BLaER1 (cell line): ENCODE data around the gene OR8H3.
"Not testable (repeated sequence)": the region's sequence is repeated elsewhere in the genome, so short reads cannot be mapped to it uniquely, and the experiment has no call there.

Experiments used
- H3K27ac ChIP-seq: shearing (Covaris generic); formaldehyde crosslinking; 2 replicates; pipeline ENCODE4 v1.8.1; 2022
- H3K27me3 ChIP-seq: shearing (Covaris generic); formaldehyde crosslinking; 2 replicates; pipeline ENCODE4 v1.8.1; 2022
- H3K36me3 ChIP-seq: shearing (Covaris generic); formaldehyde crosslinking; 2 replicates; pipeline ENCODE4 v1.8.1; 2022
- H3K4me1 ChIP-seq: shearing (Covaris generic); formaldehyde crosslinking; 2 replicates; pipeline ENCODE4 v1.8.1; 2022
- H3K4me2 ChIP-seq: shearing (Covaris generic); formaldehyde crosslinking; 2 replicates; pipeline ENCODE4 v1.8.1; 2022
- H3K4me3 ChIP-seq: shearing (Covaris generic); formaldehyde crosslinking; 2 replicates; pipeline ENCODE4 v1.8.1; 2022
- H3K9ac ChIP-seq: shearing (Covaris generic); formaldehyde crosslinking; 2 replicates; pipeline ENCODE4 v1.8.1; 2022
- H3K9me3 ChIP-seq: shearing (Covaris generic); formaldehyde crosslinking; 2 replicates; pipeline ENCODE4 v1.8.1; 2022
- H4K20me1 ChIP-seq: shearing (Covaris generic); formaldehyde crosslinking; 2 replicates; pipeline ENCODE4 v1.8.1; 2022
- Cebpa-rat ChIP-seq: shearing (Covaris generic); IDR thresholded peaks from 2 replicates; pipeline ENCODE4 v1.8.1; 2022

The OR8H3 gene, protein sequence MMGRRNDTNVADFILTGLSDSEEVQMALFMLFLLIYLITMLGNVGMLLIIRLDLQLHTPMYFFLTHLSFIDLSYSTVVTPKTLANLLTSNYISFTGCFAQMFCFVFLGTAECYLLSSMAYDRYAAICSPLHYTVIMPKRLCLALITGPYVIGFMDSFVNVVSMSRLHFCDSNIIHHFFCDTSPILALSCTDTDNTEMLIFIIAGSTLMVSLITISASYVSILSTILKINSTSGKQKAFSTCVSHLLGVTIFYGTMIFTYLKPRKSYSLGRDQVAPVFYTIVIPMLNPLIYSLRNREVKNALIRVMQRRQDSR

DNA sequence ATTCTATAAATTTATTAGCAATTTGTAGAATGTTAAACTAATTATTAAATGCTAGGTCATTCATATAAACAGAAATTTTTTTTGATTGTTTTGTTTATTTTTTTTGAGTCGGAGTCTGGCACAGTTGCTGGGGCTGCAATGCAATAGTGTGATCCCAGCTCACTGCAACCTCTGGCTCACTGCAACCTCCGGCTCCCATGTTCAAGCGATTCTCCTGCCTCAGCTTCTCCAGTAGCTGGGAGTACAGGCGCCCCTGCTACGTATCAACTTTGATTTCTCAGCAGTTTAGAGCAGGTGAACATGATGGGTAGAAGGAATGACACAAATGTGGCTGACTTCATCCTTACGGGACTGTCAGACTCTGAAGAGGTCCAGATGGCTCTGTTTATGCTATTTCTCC, at the start of gene OR8H3:
OR8H3 (plus strand) TSS at position 301 of the 400 bp plus-strand sequence; CDS start at position 301, 0 bp downstream.
- no peaks in the 10 kb centered on the region for H3K9me3 ChIP-seq
- H3K27ac ChIP-seq: no peak within 1 kb of the TSS
- no peak for TF ChIP-seq Cebpa-rat
- H3K36me3 ChIP-seq: no peaks in the 10 kb centered on the region
- no peaks in the 10 kb centered on the region for H4K20me1 ChIP-seq
- no peak within 1 kb of the TSS for H3K4me2 ChIP-seq
- H3K4me3 ChIP-seq: no peak within 1 kb of the TSS
- H3K27me3 ChIP-seq: no peaks in the 10 kb centered on the region
- no peaks in the 10 kb centered on the region for H3K4me1 ChIP-seq
- H3K9ac ChIP-seq: no peak within 1 kb of the TSS

DNA sequence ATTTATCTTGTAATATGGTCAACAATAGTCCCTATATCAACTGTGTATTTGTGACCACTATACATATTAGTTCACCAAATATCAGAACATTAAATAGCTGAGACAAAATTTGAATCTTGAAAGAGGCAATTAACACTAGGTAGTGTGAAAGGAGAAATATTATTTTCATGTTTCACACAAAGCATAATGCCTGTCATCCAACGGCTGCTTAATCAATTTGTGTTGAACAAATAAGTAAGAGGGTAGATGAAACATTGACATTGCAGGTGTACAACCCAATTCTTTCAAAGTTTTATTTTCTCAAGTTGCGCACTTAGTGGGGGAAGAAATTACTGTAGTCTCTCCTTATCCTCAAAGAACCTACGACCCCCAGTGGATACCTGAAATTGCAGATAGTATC, 32.5 kb upstream of the OR8H3 start:
- H3K27me3 ChIP-seq: no peaks in the 10 kb centered on the region
- no peaks in the 10 kb centered on the region for H3K4me1 ChIP-seq
- H3K4me3 ChIP-seq: no peak overlapping the region
- H3K36me3 ChIP-seq: no peaks in the 10 kb centered on the region
- H4K20me1 ChIP-seq: no peaks in the 10 kb centered on the region
- no peak overlapping the region for H3K4me2 ChIP-seq
- no peaks in the 10 kb centered on the region for H3K9me3 ChIP-seq
- H3K27ac ChIP-seq: no peak overlapping the region
- no peak overlapping the region for H3K9ac ChIP-seq
- no peak for TF ChIP-seq Cebpa-rat

DNA sequence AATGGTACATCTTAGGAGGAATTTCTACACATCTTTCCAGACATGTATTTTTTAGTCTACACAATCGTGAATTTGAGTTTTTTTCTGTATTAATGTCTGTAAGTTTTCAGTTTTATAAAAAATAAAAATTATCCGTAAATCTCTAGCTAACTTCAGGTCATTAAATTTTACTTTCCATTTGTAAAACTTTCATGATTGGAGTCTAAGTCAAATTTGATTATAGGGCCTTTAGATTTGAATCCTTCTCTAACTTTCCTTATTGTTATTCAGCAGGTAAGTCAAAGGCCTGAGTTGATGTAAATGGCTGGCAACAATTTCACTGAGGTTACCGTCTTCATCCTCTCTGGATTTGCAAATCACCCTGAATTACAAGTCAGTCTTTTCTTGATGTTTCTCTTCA, 29.2 kb upstream of the OR8H3 start, which contains the start of gene OR8I2:
OR8I2 (plus strand) TSS at position 301 of the 400 bp plus-strand sequence; CDS start at position 301, 0 bp downstream.
- Histone ChIP-seq H3K27ac (no peak within 1 kb of the TSS), H3K4me3 (no peak within 1 kb of the TSS), H3K4me1 (no peaks in the 10 kb centered on the region), H3K4me2 (no peak within 1 kb of the TSS), H3K36me3 (no peaks in the 10 kb centered on the region), H4K20me1 (no peaks in the 10 kb centered on the region), H3K9me3 (no peaks in the 10 kb centered on the region), H3K27me3 (no peaks in the 10 kb centered on the region), H3K9ac (no peak within 1 kb of the TSS)
- TF ChIP-seq Cebpa-rat: no peak

- no peak for TF ChIP-seq Cebpa-rat
- Histone ChIP-seq H3K27me3 (no peaks in the 10 kb centered on the region), H3K9ac (no peak within 1 kb of the TSS)
Observed at GRCh38 chr11:56103210-56103737, 18.9 kb upstream of the OR8H3 start, which contains the start of gene OR8H2. Gene OR8H2, plus strand, starts transcription at chr11:56103687. Its CDS starts 1,356 bp downstream, at chr11:56105043.

DNA sequence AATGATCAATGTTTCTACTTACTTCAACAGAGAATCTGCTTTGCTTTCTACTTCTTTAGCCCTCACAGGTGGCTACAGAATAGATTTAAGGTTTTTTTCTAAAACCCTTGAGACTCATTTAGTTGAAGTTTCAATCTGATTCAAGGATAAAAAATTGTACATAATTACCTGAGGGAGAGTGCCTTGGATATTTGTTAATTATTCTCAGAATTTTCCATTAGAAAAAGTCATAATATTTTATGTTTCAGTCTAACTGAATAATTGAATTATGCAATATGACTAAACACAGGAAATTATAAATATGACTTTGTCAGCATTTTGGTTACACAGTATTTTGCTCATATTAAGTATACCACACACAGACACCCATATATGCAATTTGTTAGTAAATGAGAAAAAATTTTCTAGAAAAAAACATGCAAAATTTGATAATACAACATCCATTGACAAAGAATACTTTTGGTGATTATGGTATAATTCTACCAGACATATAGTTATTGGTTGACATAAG, 18.0 kb downstream of the OR8H3 start, which contains the start of gene OR8J3:
OR8J3 (minus strand) TSS at position 51 of the 511 bp plus-strand sequence. CDS start 2,483 bp downstream, outside the sequence.
- Histone ChIP-seq H3K27me3 (no peaks in the 10 kb centered on the region), H3K9ac (no peak within 1 kb of the TSS), H3K9me3 (no peaks in the 10 kb centered on the region), H4K20me1 (no peaks in the 10 kb centered on the region), H3K4me1 (no peaks in the 10 kb centered on the region), H3K4me2 (no peak within 1 kb of the TSS), H3K36me3 (no peaks in the 10 kb centered on the region), H3K27ac (no peak within 1 kb of the TSS), H3K4me3 (no peak within 1 kb of the TSS)
- TF ChIP-seq Cebpa-rat: no peak

More at GRCh38 chr11:56103210-56103737, 18.9 kb upstream of the OR8H3 start, which contains the start of gene OR8H2:
- no peaks in the 10 kb centered on the region for H3K9me3 ChIP-seq
- no peak within 1 kb of the TSS for H3K27ac ChIP-seq
- H3K4me1 ChIP-seq: no peaks in the 10 kb centered on the region
- no peaks in the 10 kb centered on the region for H3K36me3 ChIP-seq
- no peak within 1 kb of the TSS for H3K4me3 ChIP-seq
- no peak within 1 kb of the TSS for H3K4me2 ChIP-seq
- no peaks in the 10 kb centered on the region for H4K20me1 ChIP-seq

GRCh38 chr11:56143681-56144080, 21.5 kb downstream of the OR8H3 start:
- not testable (repeated sequence) for H3K9ac ChIP-seq, H3K36me3 ChIP-seq, H3K27me3 ChIP-seq, H4K20me1 ChIP-seq, H3K9me3 ChIP-seq, H3K4me1 ChIP-seq, H3K4me2 ChIP-seq, H3K4me3 ChIP-seq, H3K27ac ChIP-seq

GRCh38 chr11:56151376-56151775, 29.2 kb downstream of the OR8H3 start:
- Histone ChIP-seq H3K27me3 (no peaks in the 10 kb centered on the region), H3K9me3 (peaks cover 8% of the 10 kb centered on the region; the same call in 1 of the 2 replicates), H3K4me2 (no peak overlapping the region), H4K20me1 (no peaks in the 10 kb centered on the region), H3K27ac (no peak overlapping the region), H3K4me3 (no peak overlapping the region), H3K36me3 (no peaks in the 10 kb centered on the region), H3K4me1 (no peaks in the 10 kb centered on the region), H3K9ac (no peak overlapping the region)
- no peak for TF ChIP-seq Cebpa-rat

- H4K20me1 ChIP-seq: no peaks in the 10 kb centered on the region
- no peak overlapping the region for H3K4me2 ChIP-seq
- no peaks in the 10 kb centered on the region for H3K4me1 ChIP-seq
- peaks cover 8% of the 10 kb centered on the region; the same call in 1 of the 2 replicates for H3K9me3 ChIP-seq
- H3K9ac ChIP-seq: no peak overlapping the region
- no peak for TF ChIP-seq Cebpa-rat
- no peaks in the 10 kb centered on the region for H3K36me3 ChIP-seq
- no peaks in the 10 kb centered on the region for H3K27me3 ChIP-seq
- H3K4me3 ChIP-seq: no peak overlapping the region
- H3K27ac ChIP-seq: no peak overlapping the region
Observed at GRCh38 chr11:56152333-56152732, 30.2 kb downstream of the OR8H3 start.

DNA sequence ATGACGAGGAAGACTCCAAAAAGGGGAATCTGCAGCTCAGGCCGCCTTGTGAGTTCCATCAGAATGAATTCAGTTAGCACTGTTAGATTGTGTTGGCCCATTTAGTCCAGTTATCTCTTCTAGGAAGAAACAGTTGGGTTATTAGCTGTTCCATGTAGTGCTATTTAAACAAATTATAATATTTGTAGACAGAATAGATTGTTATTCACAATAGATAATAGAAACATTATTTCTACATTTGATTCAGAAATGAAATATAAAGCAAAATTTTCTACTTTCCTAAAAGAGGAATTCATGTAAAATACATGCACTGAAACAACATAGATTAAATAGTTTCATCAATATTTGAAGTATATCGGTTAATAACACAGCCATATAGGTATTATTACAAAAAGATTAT, 38.0 kb downstream of the OR8H3 start, which contains the start of gene OR8K5:
OR8K5 (minus strand) TSS at position 101 of the 400 bp plus-strand sequence; CDS start at position 101, 0 bp downstream.
- Histone ChIP-seq H3K27me3 (no peaks in the 10 kb centered on the region), H3K4me3 (no peak within 1 kb of the TSS), H3K4me1 (no peaks in the 10 kb centered on the region), H3K27ac (no peak within 1 kb of the TSS), H3K36me3 (no peaks in the 10 kb centered on the region), H3K9me3 (no peaks in the 10 kb centered on the region), H3K4me2 (no peak within 1 kb of the TSS), H4K20me1 (no peaks in the 10 kb centered on the region), H3K9ac (no peak within 1 kb of the TSS)
- TF ChIP-seq Cebpa-rat: no peak

DNA sequence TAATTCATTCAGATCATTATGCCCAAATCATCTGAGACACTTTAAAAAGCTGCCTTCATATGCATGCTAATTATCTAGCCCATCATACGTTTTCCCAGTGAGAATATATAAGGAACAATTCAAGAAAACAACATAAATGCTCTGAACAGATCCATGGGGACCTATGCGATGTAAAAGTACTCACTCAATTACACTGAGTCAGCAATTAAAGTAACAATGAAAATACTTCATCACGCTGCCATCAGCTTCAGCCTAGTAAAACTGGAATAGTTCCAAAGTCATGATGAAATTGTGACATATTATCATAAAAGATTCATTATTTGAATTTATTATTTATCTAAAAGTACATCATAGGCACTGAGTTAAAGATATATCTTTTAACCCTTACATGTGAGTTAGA, 41.6 kb downstream of the OR8H3 start:
- H4K20me1 ChIP-seq: no peaks in the 10 kb centered on the region
- H3K27me3 ChIP-seq: no peaks in the 10 kb centered on the region
- no peak overlapping the region for H3K4me3 ChIP-seq
- no peak overlapping the region for H3K4me2 ChIP-seq
- H3K4me1 ChIP-seq: no peaks in the 10 kb centered on the region
- no peak overlapping the region for H3K9ac ChIP-seq
- TF ChIP-seq Cebpa-rat: no peak
- no peaks in the 10 kb centered on the region for H3K9me3 ChIP-seq
- no peak overlapping the region for H3K27ac ChIP-seq
- H3K36me3 ChIP-seq: no peaks in the 10 kb centered on the region
